Parathyroid adenoma (tissue), 2 donors: ENCODE results near the gene PARD3B.

Source experiments
- H2AFZ ChIP-seq: fragments of 300-600 bp; sonication (generic); one replicate; pipeline ENCODE4 v1.7.0; 2017; ENCODE audit warnings: antibody characterized with exemption, mild to moderate bottlenecking
- H3K27ac ChIP-seq: fragments of 300-600 bp; sonication (generic); one replicate; pipeline ENCODE4 v1.7.0; 2017
- H3K27me3 ChIP-seq: fragments of 300-600 bp; sonication (generic); one replicate; pipeline ENCODE4 v1.7.0; 2017; ENCODE audit warnings: low read length; ENCODE audit not compliant: control insufficient read depth, insufficient read depth
- H3K36me3 ChIP-seq: fragments of 300-600 bp; sonication (generic); one replicate; pipeline ENCODE4 v1.7.0; 2017; ENCODE audit warnings: low read length; ENCODE audit not compliant: control insufficient read depth, insufficient read depth
- H3K4me1 ChIP-seq: fragments of 300-600 bp; sonication (generic); one replicate; pipeline ENCODE4 v1.7.0; 2017; ENCODE audit warnings: control low read depth
- H3K4me2 ChIP-seq: fragments of 300-600 bp; sonication (generic); one replicate; pipeline ENCODE4 v1.7.0; 2017; ENCODE audit warnings: low read length
- H3K4me3 ChIP-seq: fragments of 300-600 bp; sonication (generic); one replicate; pipeline ENCODE4 v1.7.0; 2017; ENCODE audit warnings: low read depth, low read length
- H3K79me2 ChIP-seq: fragments of 300-600 bp; sonication (generic); one replicate; pipeline ENCODE4 v1.7.0; 2017; ENCODE audit warnings: control low read depth
- H3K9ac ChIP-seq: fragments of 300-600 bp; sonication (generic); one replicate; pipeline ENCODE4 v1.7.0; 2017; ENCODE audit warnings: mild to moderate bottlenecking
- H3K9me3 ChIP-seq: fragments of 300-600 bp; sonication (generic); one replicate; pipeline ENCODE4 v1.7.0; 2017; ENCODE audit warnings: low read length; ENCODE audit not compliant: control insufficient read depth
- CTCF ChIP-seq: fragments of 300-600 bp; sonication (generic); IDR thresholded peaks from one replicate; pipeline ENCODE4 v1.7.0; 2017; ENCODE audit warnings: antibody characterized with exemption, mild to moderate bottlenecking
- donor health status: primary hyperparathyroidism.

PARD3B gene

GRCh38 chr2:204683384-204683783 lies 138.1 kb downstream of the PARD3B start:
- no peaks in the 10 kb centered on the region for H3K36me3 ChIP-seq
- no peaks in the 10 kb centered on the region for H3K9me3 ChIP-seq
- H3K4me3 ChIP-seq = no peak overlapping the region
- H3K79me2 ChIP-seq = peaks cover 9% of the 10 kb centered on the region
- H3K4me2 ChIP-seq = no peak overlapping the region
- H3K27me3 ChIP-seq = no peaks in the 10 kb centered on the region
- no peak overlapping the region for H2AFZ ChIP-seq
- H3K27ac ChIP-seq = no peak overlapping the region
- H3K9ac ChIP-seq = no peak overlapping the region
- no peak for TF ChIP-seq CTCF
- H3K4me1 ChIP-seq = peaks cover 5% of the 10 kb centered on the region

- Histone ChIP-seq H3K36me3 (no peaks in the 10 kb centered on the region), H3K79me2 (peaks cover 4% of the 10 kb centered on the region), H3K4me2 (no peak overlapping the region), H3K9ac (no peak overlapping the region), H3K4me1 (no peaks in the 10 kb centered on the region), H3K27ac (no peak overlapping the region), H3K4me3 (no peak overlapping the region), H3K27me3 (no peaks in the 10 kb centered on the region), H2AFZ (no peak overlapping the region), H3K9me3 (no peaks in the 10 kb centered on the region)
- no peak for TF ChIP-seq CTCF
Observed at GRCh38 chr2:204686406-204686805, 141.1 kb downstream of the PARD3B start.

GRCh38 chr2:204687776-204688175 lies 142.5 kb downstream of the PARD3B start:
- Histone ChIP-seq H3K79me2 (peaks cover 4% of the 10 kb centered on the region), H3K4me1 (no peaks in the 10 kb centered on the region), H3K27ac (no peak overlapping the region), H3K36me3 (no peaks in the 10 kb centered on the region), H3K4me3 (no peak overlapping the region), H2AFZ (no peak overlapping the region), H3K9ac (no peak overlapping the region), H3K9me3 (no peaks in the 10 kb centered on the region), H3K27me3 (no peaks in the 10 kb centered on the region), H3K4me2 (no peak overlapping the region)
- no peak for TF ChIP-seq CTCF

- Histone ChIP-seq H3K9me3 (no peaks in the 10 kb centered on the region), H3K27me3 (no peaks in the 10 kb centered on the region), H3K27ac (no peak overlapping the region), H3K4me2 (no peak overlapping the region), H2AFZ (no peak overlapping the region), H3K36me3 (no peaks in the 10 kb centered on the region), H3K4me1 (no peaks in the 10 kb centered on the region), H3K9ac (no peak overlapping the region), H3K79me2 (peaks cover 7% of the 10 kb centered on the region), H3K4me3 (no peak overlapping the region)
- TF ChIP-seq CTCF = peak; percentile 87
Observed at GRCh38 chr2:204691911-204692510, 146.7 kb downstream of the PARD3B start.

GRCh38 chr2:204692790-204693189 lies 147.5 kb downstream of the PARD3B start:
- Histone ChIP-seq H3K27me3 (no peaks in the 10 kb centered on the region), H3K4me1 (no peaks in the 10 kb centered on the region), H3K4me3 (no peak overlapping the region), H3K9ac (no peak overlapping the region), H2AFZ (no peak overlapping the region), H3K36me3 (no peaks in the 10 kb centered on the region), H3K4me2 (no peak overlapping the region), H3K79me2 (peaks cover 7% of the 10 kb centered on the region), H3K27ac (no peak overlapping the region), H3K9me3 (no peaks in the 10 kb centered on the region)
- no peak for TF ChIP-seq CTCF
